Mesenteric fat pad (tissue), 1 donor: ENCODE results near the gene FBXL20. TPM values are rescaled to one million over a fixed set of nuclear protein-coding genes. Genes with fewer than 3 reads are reported as not detected.

Experiments
- DNase-seq: peaks from one replicate; pipeline ENCODE4 v3.0.0-alpha.2; 2020; ENCODE audit warnings: low spot score
- total RNA-seq: library from RNA; stranded (reverse); fragmentation: NEBNext Ultra II Directional; extraction: Animal tissue kit (Norgen Biotek cat#: 25700); gene quantifications from one replicate; pipeline ENCODE4 v1.2.1, GENCODE V29; 2021
- donor health status: DM: yes; HTN: yes; CAD: no.

The FBXL20 gene
- total RNA-seq, 1 donor from 2014 or later, result 17.4 TPM

DNA sequence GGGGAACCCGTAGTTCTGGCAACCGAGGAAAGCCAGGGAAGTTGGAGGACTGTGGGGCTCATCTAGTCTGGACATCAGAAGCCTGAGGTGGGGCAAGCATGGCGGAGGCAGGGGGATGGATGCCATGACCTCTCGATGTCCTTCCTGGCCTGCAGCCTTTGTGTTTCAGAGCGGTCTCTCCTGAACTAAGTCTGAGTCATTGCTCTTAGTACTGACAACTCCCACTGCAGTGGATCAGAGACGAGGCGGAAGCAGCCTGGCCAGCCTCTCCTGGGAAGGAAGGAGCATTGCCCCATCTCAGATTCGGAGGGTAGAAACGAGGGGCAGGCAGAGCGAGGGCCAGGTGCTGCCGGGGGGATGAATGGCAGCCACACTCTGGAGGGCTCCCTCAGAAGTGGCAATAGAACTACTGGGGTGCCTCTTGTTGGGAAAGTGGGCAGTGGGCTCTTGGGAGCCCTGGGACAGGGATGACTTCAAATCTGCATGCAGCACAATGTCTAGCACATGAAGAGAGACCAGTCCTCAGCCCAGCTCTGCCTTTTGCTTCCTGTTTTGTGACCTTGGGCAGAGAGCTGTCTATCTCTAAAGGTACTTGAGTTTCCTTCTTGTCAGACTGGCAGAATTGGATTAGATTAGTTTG is 172.0 kb downstream of the FBXL20 start:
- no peak for DNase-seq

DNA sequence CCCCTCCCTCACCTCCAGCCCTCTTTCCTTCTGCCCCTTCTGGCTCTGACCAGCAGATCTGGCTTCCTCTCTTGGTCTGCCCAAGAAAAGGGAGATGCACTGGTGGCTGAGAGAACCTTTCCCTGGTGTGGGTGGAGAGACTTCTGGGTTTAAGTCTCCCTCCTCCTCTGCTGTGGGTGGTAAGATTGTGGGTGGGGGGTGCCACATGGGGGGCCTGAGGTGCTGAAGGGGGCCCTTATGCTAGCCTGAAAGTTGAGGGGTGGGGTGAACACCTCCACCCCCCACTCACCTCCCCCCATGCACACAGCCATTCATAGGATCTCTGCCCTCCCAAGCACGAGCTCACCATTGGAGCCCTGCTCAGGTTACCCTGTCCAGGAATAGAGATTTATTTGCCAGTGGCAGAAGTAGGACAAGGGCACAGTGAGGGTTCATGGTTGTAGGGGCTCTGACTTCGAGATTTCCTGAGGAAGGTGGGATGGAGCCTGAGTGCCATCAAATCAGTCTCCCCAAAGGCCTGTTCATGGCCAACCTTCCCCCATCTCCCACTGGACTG is 174.0 kb downstream of the FBXL20 start:
- DNase-seq, result no peak

DNA sequence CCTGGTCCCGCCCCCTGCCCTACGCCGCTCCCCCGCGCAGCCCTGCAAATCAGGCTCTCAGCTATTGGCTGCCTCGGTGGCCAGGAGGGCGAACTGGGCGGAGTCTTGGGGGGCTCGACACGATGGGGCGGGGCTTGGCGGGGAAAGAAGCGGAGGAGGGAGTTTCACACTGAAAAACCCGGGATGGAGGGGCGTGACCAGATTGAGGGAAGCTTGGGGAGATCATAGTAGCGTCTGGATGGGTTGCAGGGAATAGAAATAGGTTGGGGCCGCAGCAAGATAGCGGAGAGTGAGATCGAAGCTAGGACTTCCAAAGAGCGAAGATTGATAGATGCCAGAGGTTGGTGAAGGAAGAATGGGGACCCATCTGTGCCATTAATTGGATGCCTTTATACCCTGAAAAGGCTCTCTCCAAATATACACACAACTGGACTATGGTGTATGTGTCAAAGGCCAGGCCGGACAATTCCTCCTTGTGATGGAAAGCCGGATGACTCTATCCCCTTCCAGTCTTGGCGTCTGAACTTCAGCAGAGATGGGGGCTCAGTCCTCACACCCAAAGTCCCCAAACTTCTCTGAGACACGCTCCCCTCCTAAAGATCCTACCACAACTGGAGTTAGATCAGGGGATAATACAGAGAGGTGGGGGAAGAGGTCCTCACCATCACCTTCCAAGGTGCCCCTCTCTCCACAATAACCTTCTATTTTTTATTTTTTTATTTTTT is 175.3 kb downstream of the FBXL20 start:
- no peak for DNase-seq

DNA sequence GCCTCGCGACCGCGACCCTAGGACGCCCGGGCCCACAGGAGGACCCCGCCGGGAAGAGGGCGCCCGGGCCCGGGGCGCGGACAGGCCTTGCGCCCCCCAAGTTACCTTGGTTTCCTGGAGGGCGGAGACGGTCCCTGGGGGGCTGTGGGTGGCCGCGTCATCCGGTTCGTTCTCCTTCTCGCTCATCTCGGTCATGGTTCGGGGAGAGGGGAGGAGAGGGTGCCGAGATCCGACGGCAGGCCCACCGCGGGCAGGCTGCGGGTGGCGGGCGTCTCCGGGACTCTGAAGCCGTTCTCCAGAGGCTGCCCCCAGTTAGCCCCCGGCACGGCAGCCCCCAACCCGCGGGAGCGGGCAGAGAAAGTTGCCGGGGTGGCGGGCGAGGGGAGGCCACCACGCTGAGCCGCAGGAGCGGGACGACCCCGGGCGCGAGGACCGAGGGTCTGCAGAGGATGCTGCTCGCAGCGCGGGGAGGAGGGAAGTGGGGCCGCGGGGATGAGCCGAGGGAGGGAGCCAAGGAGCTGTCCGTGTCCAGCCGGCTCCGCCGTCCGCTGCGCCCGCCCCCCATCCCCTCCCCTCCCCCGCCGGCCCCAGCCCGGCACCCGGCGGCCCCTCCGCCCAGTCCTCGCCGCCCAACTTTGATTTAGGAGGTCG is 176.0 kb downstream of the FBXL20 start, which contains the start of gene STAC2:
Gene STAC2, minus strand, starts transcription at position 638 of the 651 bp plus-strand sequence. Its CDS starts 443 bp downstream, at position 195.
- DNase-seq, result no peak

DNA sequence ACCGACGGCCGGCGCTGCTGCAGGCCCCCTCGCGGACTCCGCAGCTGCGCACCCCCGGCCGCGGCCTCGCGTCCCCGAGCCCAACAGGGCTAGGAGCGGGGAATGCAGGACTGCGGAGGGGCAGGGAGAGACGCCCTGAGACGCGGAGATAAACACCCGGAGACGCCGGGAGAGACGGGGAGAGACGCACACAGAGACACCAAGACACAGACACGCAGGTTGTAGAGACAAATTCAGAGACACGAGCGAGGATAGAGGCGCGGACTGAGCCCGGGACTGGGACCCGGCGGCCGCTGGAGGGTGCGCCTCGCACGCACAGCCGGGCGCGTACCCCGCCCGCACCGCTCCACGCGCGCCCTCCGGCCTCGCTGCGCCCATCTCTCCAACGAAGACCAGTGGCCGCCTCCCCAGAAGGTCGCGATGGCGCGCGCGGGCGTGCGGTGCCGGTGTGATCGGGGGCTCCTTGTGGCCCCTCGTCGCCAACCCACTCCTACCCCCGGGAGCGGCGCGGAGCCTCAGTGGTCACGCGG is 176.6 kb downstream of the FBXL20 start:
- DNase-seq, result no peak

DNA sequence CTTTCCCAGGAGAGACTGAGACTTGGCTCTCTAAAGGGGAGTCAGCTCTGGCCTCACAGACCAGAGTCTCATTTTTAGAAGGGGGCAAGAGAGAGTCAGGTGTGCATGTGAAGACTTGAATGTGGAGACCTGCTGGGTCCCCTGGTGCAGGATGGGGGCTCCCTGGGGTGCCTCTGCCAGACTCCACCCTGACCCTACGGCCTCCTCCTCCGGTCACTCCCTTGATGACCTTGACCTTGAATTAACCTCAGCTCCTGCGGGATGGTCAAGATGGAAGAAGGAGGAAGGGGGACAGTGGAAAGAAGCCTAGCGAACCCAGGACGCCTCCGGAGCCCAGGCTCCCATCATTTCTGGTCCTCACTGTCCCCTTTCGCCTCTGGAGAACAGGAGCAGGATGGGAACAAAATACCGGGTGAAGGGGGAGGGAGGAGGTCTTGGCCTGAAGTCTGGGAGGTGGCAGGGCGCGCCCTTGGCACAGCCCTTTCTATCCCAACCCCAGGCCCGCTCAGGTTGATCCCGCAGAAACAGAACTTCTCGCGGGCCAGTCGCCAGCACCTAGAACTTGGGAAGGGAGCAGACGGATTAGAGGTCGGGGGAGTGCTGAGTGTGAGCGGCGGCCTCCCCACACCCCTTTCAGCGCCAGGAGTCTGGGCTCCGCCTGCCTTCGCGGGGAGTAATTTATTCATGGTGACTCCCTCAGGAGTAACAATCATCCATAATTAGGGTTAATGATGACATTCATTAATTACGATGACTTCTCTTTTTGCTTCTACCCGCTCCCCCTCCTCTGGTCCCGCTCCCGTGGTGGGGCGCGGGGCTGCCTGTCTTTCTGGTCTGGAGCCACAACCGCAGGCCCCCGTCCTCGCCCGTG is 177.3 kb downstream of the FBXL20 start:
- DNase-seq, result no peak

DNA sequence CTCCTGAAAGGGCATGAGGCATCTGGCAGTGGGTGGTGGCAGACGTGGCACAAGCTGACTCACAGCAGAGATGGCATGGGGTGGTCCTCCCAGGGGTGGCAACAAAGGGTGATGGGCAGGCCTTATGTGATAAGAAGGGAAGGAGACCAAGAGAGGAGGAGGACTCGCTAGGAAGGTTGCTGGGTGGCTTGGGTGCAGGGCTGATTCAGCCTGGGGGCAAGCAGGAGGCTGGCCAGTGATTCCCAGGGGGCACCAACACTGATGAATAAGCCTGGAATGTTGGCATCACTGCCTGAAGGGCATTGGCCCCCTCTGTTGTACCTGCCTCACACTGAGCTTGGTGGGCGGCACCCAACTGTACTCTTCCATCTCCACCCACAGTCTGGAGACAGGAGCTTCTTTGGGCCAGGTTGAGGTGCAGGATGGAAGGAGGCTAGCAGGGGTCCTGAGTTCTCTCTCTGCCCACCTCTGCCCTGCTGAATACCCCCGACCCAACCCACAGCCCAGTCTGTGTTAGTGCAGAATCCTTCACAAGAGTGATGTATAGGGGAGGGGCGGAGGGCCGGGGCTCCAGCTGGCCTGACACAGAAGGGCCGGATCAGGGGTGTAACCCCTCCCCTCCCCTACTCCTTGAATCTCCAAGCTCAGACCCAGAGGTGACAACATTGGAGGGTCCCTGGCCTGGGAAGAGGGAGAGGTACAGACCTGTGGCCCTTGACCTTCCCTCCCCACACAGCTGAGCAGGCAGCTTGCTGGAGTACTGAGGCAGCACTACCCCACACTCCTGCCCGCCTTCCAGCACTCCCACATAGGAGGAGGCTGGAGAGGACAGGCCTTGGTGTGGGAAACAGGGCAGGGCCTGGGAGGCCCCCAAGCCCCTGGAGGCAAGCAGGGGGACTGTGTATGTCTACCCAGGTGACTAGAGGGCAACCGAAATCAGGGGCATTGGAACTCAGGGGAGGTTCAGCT is 178.3 kb downstream of the FBXL20 start:
- DNase-seq, result no peak

DNA sequence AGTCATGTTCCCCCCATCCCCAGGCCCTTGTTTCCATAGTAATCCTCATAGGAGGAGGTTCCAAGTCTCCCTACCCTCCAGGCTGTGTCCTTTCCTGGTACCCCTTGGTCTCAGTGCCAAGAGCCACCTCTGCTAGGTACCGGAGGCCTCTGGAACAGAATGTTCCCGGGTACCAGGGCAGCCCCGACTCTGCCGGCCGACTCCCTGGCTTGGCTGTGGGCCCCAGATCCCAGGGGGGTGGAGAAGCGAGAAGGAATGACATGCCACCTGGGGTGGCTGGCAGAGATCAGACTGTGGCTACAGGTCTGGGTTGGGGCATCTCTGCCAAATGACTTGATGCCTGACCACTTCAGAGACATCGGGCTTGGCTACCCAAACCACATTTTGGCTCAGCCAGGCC is 179.3 kb downstream of the FBXL20 start:
- no peak for DNase-seq

DNA sequence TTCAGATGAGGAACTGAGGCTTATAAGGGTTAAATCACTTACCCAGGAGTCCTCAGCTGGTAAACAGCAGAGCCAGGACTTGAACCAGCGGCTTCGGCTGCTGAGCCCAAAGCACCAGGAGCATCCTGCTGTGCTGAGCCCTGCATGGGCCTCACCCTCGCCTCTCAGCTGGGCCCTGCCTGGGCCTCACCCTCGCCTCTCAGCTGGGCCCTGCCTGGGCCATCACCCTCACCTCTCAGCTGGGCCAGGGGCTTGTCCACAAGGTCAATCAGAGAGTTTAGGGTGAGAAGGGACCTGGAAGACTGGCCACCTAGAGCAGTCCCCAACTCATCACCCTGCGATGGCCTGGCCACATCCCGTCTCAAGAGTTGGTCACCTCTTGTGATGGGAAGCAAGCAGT is 179.9 kb downstream of the FBXL20 start:
- no peak for DNase-seq

DNA sequence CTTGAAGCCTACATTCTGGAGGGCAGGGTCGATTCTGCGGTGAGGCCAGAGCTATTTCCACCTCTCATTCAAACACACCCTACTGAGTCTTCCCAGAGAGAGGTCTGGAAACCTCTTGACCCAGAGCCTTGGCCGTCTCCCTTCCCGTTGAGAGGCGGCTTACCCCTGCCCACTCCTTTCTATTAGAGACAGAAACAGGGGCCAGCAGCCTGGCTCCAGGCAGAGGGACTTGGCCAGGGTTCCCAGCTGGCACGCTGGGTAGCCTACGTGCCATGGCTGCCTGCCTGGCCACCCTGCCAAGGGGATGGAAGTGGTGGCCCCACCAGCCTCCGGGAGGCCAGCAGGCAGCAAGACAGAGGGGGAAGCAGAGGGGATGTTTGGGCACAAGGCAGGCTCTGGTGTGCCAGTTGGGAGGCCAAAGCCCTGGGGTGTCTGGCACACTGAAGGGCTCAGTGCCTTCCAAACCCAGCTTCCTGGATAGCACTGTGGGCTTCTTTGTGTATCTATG is 181.7 kb downstream of the FBXL20 start:
- DNase-seq, result no peak

DNA sequence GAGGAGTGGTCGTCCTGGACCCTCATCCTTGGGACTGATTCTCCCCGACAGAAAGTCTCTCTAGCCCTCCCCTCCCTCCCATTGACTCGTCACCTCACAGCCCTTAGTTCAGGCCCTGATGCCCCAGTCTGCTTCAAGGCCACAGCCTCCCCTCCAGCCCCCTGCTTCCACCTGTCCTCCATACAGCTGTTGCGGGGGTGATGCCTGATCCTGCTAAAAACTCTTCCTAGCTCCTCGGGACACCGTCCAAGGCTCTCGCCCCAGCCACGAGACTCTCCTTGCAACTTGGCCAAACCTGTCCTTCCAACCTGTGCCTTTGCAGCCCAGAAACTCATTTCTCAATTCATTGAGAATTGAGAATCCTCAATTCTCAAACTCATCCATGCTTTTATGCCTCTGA is 182.5 kb downstream of the FBXL20 start:
- no peak for DNase-seq

DNA sequence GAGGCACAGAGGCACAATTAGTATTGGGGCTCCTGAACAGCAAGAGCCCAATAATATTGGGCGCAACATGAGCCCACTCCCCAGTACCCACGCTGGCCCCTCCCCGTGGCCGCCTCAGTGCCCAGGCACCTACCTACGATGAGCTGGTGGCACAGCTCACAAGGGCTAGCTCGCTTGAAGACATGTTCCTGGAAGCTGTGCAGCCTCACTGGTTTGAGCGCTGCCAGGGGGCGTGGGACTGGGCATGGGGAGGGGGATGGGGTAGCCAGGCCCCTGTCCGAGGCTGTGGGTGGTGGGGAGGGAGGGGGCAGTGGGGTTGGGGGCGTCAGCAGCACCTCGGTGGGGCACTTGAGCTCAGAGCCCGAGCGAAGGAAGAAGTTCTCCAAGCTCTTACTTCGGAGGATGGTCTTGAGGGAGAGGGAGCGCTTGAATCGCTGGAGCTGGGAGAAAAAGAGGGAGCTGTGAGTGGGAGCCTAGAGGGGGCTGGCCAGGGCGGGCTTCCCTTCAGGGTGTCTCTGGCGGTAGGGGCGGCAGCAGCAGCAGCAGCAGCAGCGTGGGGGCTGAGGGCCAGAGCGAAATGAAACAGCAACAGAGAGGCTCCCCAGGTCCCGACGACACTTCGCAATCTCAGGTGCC is 183.6 kb downstream of the FBXL20 start:
- no peak for DNase-seq

DNA sequence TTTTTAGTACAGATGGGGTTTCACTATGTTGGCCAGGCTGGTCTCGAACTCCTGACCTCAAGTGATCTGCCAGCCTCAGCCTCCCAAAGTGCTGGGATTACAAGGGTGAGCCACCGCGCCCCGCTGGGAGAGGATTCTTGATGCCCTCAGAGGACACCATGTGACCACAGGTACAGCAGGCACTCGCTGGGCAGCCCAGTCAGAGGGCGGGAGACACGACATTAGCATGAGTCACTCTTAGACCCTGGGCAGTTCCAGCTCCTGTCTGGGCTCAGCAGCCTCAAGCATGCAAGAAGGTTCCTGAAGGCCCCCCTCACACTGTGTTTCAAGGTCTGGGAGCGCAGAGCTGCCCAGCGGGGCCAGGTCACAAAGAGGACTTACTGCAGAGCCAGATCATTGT is 187.6 kb downstream of the FBXL20 start:
- DNase-seq, result no peak

DNA sequence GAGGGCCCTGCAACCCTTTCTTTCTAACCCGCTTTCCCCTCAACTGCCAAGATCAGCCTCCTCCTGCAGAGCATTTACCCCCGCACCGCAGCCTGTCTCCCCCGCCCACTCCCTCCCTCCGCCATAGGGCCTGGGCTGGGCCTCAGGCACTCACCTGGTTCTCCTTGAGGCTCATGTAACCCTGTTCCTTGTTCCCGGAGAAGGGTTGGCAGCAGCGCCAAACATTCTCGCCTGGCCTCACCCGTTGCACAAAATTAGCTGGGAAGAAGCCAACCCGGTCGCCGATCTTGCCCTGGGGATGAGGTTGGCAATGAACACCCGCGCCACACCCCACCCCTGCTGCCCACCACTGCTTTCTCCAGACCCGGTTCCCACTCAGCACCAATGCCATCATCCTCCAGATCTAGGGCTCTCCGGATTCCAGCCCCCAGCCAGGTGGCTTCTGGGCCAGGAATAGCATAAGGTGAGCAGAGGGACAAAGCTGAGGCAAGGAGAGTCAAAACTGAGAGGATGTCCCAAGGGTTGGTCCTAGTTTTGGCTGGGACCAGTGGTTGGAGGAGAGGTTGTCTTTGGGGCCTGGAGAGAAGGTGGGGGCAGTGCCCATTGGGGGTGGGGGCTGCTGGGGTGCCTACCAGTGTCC is 188.5 kb downstream of the FBXL20 start:
- no peak for DNase-seq

DNA sequence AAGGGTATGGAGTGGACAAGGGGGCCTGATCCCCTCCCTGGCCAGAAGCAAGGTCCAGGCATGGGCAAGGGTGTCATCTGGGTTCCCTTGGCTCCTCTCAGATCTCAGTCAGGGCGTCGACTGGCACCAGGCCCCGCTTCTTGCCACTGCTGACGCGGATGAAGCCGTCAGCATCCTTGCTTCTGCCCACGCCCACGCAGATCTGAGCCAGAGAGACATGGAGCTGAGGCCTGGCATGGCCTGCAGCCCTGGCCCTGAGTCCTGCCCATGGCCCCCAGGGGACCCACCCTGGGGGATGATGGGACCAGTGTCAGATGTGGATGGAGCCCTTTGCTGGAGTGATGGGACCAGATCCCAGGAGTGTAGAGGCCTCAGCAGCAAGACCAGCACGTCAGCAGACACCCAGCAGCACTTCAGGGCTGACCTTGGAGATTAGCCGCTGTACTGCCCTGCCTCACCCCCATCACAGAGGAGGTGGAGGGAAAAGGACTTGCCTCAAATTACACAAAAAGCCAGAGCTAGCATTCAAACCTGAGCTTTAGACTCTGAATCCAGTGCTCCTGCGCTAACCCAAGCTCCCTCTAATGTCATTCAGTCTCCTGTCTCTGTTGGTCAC is 189.1 kb downstream of the FBXL20 start:
- no peak for DNase-seq

DNA sequence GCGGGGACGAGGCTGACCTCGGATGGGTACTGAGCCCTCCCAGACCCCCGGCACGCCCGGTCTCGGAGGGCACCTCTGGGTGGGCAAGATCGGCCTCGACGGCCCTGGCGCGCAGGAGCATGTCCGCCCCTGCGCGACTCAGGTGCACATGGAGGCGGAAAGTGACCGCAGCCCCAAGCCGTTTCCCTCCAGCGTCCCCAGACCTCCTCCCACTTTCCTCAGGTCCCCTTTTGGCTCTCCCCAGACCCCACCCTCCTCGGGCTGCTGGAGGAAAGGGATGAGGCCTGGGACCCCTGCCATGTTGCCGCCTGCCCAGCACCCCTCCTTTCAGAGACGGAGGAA is 191.4 kb downstream of the FBXL20 start:
- no peak for DNase-seq

DNA sequence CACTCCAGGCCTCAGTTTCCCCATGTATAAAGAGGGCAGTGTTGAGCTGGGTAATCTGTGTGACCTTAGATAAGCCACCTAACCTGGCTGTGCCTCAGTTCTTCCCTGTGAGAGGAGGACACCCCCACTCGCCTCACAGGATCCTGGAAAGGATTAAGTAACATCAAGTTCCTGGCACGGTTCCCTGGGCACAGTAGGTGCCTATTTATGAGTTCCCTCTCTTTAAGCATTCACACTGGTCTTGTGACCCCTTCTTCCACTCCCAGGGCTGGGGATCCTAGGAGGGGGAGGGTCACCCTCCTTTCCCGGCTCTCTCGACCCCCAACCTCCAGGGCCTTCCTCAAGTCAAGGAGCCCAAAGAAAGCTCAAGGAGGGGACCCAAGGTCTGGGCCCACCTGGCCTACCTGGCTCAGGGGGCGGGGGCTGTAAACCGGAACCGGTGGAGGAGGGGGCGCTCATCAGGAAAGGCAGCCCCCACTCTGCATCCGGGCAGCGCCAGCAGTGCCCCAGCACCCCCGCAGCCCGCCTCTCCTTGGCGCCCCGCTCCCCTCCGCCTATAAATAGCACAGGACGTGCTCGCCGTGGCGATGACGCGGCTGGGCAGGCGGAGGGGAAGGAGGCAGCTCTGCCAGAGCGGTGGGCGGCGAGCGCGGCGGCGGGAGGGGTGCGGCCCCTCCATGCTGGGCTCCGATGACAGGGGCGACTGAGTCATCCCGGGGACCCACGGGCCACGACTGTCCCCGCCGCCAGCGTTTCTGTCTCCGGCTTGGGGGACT is 191.9 kb downstream of the FBXL20 start:
- DNase-seq, result peak; percentile 95
